Spleen (tissue), 11 donors: ENCODE data around the gene CCDC174. TPM values are rescaled to one million over a fixed set of nuclear protein-coding genes. Genes with fewer than 3 reads are reported as not detected.
A peak's percentile ranks its signal among the peaks of the same experiment; 100 is the strongest.

Experiments
- DNase-seq: peaks from one replicate; pipeline ENCODE4 v3.0.0-alpha.2; 2020
- H3K27ac ChIP-seq, 8 donors: fragments of 200-600 bp; sonication (generic) in 7 of 8; 1 replicate in 4 of 8; 2 replicates in 4 of 8; pipeline versions ENCODE4 v1.5.0 to v1.8.0; 2016 to 2021; ENCODE audit warnings: inconsistent platforms in 4 of 8, mild to moderate bottlenecking in 4 of 8, moderate library complexity in 1 of 8
- H3K27me3 ChIP-seq, 7 donors: fragments of 200-600 bp; sonication (generic) in 6 of 7; replicated peaks in 1 of 7; 1 replicate in 4 of 7; 2 replicates in 3 of 7; pipeline versions ENCODE4 v1.5.0 to v1.8.0; 2016 to 2021; ENCODE audit warnings: inconsistent platforms in 3 of 7, mild to moderate bottlenecking in 1 of 7
- H3K36me3 ChIP-seq, 6 donors: fragments of 200-600 bp; sonication (generic) in 5 of 6; 1 replicate in 4 of 6; 2 replicates in 2 of 6; pipeline versions ENCODE4 v1.5.0 to v1.8.0; 2016 to 2021; ENCODE audit warnings: inconsistent platforms in 2 of 6
- H3K4me1 ChIP-seq, 6 donors: fragments of 200-600 bp; sonication (generic) in 5 of 6; 1 replicate in 3 of 6; 2 replicates in 3 of 6; pipeline versions ENCODE4 v1.5.0 to v1.8.0; 2016 to 2021; ENCODE audit warnings: inconsistent platforms in 3 of 6
- H3K4me3 ChIP-seq, 8 donors: fragments of 200-600 bp; sonication (generic) in 7 of 8; 1 replicate in 4 of 8; 2 replicates in 4 of 8; pipeline versions ENCODE4 v1.5.0 to v1.8.0; 2016 to 2021; ENCODE audit warnings: inconsistent platforms in 4 of 8, mild to moderate bottlenecking in 4 of 8, moderate library complexity in 2 of 8
- H3K9me3 ChIP-seq, 8 donors: fragments of 200-600 bp; sonication (generic) in 7 of 8; 1 replicate in 4 of 8; 2 replicates in 4 of 8; pipeline versions ENCODE4 v1.5.0 to v1.8.0; 2016 to 2021; ENCODE audit warnings: inconsistent platforms in 4 of 8
- CTCF ChIP-seq, 11 experiments: fragments of 200-600 bp in 7 of 11; fragments of 450-650 bp in 4 of 11; sonication (generic) in 4 of 11; IDR thresholded peaks in 8 of 11; conservative IDR thresholded peaks in 3 of 11; 1 replicate in 7 of 11; 2 replicates in 4 of 11; pipeline versions ENCODE4 v1.4.0 to v1.8.0; 2016 to 2021; ENCODE audit warnings: antibody characterized with exemption in 11 of 11, inconsistent platforms in 4 of 11, mild to moderate bottlenecking in 1 of 11
- POLR2A ChIP-seq, 3 donors: fragments of 450-650 bp; IDR thresholded peaks; one replicate each; pipeline ENCODE4 v1.5.1; 2017; ENCODE audit warnings: antibody characterized with exemption in 3 of 3, mild to moderate bottlenecking in 1 of 3
- POLR2AphosphoS5 ChIP-seq, 3 donors: sonication (generic); formaldehyde crosslinking; IDR thresholded peaks; one replicate each; pipeline ENCODE4 v1.5.1; 2017; ENCODE audit warnings: antibody characterized with exemption in 3 of 3
- WGBS, 5 donors: extraction: QIAGEN DNeasy Blood & Tissue Kit in 3 of 5; methylation state at CpG; one replicate each; pipeline versions ENCODE4 v1.1.5 to v1.1.7; 2013 to 2018; 5-methylcytosine and 5-hydroxymethylcytosine counted together
- intact Hi-C: fragments of 100-400 bp; cut with DNase I; formaldehyde crosslinking; loops from one replicate; pipeline ENCODE4 v1.15.0; 2023; ENCODE audit warnings: low total_unique reads
- polyA plus RNA-seq, 3 donors: library from polyadenylated mRNA; stranded (reverse); fragments of 200-250 nt; gene quantifications; one replicate each; pipeline ENCODE4 v1.2.1, GENCODE V29; 2013
- total RNA-seq, 7 donors: library from RNA; depleted of rRNA in 3 of 7; stranded (reverse); fragments of >200 nt in 3 of 7; fragmentation: NEBNext Ultra II Directional in 4 of 7; extraction: Animal tissue kit (Norgen Biotek cat#: 25700) in 4 of 7; gene quantifications; one replicate each; pipeline versions ENCODE4 v1.1.0 to v1.2.1, GENCODE V29; 2016 to 2021
- donor health status: healthy with polysubstance abuse.
- donor health status: DM: no; HTN: no; CAD: no; lungs with moderate emphysema.
- donor health status: DM: no; HTN: no; CAD: no.
- donor health status: Bipolar disorder and iron deficiency.
- donor health status: healthy.
- donor health status: DM: no; HTN: no; CAD: no.
- donor health status: DM: yes; HTN: yes; CAD: no.

The CCDC174 gene
- total and polyA plus RNA-seq, 10 donors: 14.0 to 41.0 (median 29.2) TPM

GRCh38 chr3:14646589-14647413 lies 4.8 kb upstream of the CCDC174 start:
- H3K36me3 ChIP-seq: no peaks in the 10 kb centered on the region
- WGBS, 5 donors: 75 to 89% (median 83%) methylated on average over 9 of the region's 9 CpGs
- H3K4me1 ChIP-seq: peaks cover 0 to 30% (median 17%) of the 10 kb centered on the region in 6 donors
- TF ChIP-seq POLR2AphosphoS5 (IDR thresholded peaks at IDR 0.05) (no peak), CTCF (IDR thresholded peaks at IDR 0.05 in 8 of 11, conservative IDR thresholded peaks at IDR 0.05 in 3 of 11) (no peak), POLR2A (IDR thresholded peaks at IDR 0.05) (no peak)
- H3K9me3 ChIP-seq: no peaks in the 10 kb centered on the region
- H3K4me3 ChIP-seq: no peak overlapping the region
- no peak for DNase-seq
- H3K27me3 ChIP-seq: peaks cover 0 to under 1% (median 0%) of the 10 kb centered on the region in 7 donors
- intact Hi-C loops: no loop called here
- H3K27ac ChIP-seq: no peak overlapping the region

GRCh38 chr3:14647976-14648955 lies 3.3 kb upstream of the CCDC174 start:
- WGBS, 5 donors: 58 to 67% (median 63%) methylated on average over 19 of the region's 19 CpGs
- no peak for DNase-seq

GRCh38 chr3:14649466-14649865 lies 2.1 kb upstream of the CCDC174 start:
- peak overlapping the region in 2 of 8 donors; percentile 22 to 37 for H3K27ac ChIP-seq
- 92 to 100% (median 95%) methylated on average over 2 of the region's 2 CpGs for WGBS, 5 donors
- peaks cover 18 to 56% (median 40%) of the 10 kb centered on the region in 6 donors for H3K4me1 ChIP-seq
- H3K27me3 ChIP-seq: no peaks in the 10 kb centered on the region
- TF ChIP-seq POLR2A (IDR thresholded peaks at IDR 0.05) (no peak), POLR2AphosphoS5 (IDR thresholded peaks at IDR 0.05) (no peak), CTCF (IDR thresholded peaks at IDR 0.05 in 8 of 11, conservative IDR thresholded peaks at IDR 0.05 in 3 of 11) (no peak)
- H3K4me3 ChIP-seq: no peak overlapping the region
- no peaks in the 10 kb centered on the region for H3K9me3 ChIP-seq
- intact Hi-C loops: no loop called here
- H3K36me3 ChIP-seq: peaks cover 0 to 8% (median 1%) of the 10 kb centered on the region in 6 donors
- DNase-seq: no peak

More at GRCh38 chr3:14647976-14648955, 3.3 kb upstream of the CCDC174 start:
- Histone ChIP-seq H3K9me3 (no peaks in the 10 kb centered on the region), H3K27ac (peak overlapping the region in 6 of 8 donors; percentile 3 to 47 (median 30)), H3K36me3 (no peaks in the 10 kb centered on the region), H3K27me3 (no peaks in the 10 kb centered on the region), H3K4me3 (no peak overlapping the region), H3K4me1 (peaks cover 9 to 44% (median 29%) of the 10 kb centered on the region in 6 donors)
- intact Hi-C loops: no loop called here
- TF ChIP-seq CTCF (IDR thresholded peaks at IDR 0.05 in 8 of 11, conservative IDR thresholded peaks at IDR 0.05 in 3 of 11): no peak
- TF ChIP-seq POLR2AphosphoS5 (IDR thresholded peaks at IDR 0.05): no peak
- TF ChIP-seq POLR2A (IDR thresholded peaks at IDR 0.05): no peak
